ENCODE measurements around the gene RBM5.

Gene RBM5

DNA sequence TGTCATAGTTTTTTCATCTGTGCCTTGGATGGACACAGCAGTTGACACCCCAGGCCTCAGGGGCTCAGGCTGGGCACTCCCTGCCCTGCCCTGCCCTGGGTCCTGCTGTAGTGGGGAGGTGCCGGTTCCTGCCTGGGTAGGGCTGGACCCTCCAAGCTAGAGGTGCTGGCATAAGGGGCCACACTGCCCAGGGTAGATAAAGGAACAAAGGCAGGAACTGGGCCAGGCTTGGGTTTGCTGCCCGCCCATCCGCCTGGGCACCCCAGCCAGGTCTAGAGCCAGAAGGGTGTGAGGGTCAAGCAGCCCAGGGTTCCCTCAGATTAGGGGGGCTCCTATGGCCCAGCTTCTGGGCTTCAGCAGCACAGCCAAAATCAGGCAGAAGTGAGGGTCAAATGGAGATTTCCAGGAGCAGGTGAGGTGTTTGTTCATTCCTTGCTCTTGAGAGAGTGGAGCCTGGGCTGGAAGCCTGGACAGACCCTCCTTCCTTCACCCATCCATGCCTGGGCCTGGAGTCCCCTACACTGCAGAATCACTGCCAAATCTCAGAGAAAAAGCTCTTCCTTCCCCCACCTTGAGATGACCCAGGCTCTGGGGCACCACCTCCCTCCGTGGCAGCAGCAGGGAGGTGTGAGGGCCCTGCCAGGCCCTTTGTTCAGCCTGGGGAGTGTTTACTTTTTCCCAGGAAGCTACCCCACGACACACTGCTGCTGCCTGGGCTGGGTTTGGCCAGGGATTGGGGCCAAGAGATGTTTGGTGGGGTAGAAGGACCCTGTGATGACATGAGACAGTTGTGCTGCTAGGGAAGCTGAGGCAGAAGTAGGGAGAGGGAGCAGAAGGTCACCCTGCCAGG, 73.5 kb downstream of the RBM5 start:
- DNase-seq (ENCODE audit: low spot score), result no peak

DNA sequence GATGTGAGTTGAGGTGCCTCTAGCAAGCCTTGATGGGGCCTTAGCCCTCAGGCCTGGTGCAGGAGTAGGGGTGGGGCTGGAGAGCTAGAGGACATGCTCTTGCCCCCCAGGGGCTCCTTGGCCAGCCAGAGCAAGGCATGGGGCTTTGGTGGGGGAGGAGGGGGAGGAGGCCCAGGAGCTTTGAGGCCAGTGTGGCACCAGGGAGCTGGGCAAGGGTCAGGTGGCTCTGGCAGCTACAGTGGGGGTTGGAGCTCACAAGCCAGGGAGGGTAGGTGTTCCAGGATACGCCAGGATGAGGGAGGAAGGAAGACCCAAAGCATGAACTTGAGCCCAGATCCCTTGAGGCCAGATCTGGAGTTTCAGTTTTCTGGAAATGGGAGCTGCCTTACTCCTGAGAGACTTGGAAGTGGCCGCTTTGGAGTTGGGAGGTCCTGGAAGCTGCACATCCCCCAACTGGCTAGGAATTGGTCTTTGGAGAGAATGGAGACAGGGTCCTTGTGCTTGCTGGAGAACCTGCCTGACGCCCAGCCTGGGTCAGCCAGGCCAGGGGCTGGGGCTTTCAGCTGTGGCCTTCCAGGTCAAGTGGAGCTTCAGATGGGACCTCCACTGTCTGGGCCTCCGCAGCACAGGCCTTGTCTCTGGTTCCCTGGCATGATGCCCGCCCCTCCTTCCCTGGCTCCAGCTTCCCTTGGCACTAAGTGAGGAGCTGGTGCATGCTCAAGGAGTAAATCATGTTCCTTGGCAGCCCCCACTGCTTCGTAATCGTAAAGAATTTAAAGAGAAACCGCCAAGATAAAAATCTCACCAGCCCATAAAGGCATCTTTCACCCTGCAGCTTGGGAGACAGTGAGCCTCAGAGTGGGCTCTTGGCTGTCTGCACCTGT, 75.1 kb downstream of the RBM5 start:
- DNase-seq (ENCODE audit: low spot score), result no peak

DNA sequence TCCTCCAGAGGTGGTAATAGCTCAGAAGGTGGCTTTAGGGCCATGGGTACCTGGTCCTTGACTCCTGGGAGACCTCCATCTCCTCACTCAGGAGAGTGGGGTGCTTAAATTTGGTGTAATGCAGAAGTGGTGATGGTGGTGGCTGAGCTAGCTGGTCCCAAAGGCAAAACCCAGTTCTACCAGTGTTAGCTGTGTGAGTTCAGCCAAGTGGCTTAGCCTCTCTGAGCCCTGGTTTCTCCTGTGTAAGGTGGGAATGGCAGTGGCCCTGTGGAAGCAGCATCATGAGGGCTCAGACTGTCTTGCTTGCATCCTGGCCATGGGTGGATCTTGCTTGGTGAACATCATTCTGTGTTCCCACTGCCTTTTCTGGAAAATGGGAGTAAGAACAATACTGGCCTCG, 75.8 kb downstream of the RBM5 start:
- no peak for DNase-seq (ENCODE audit: low spot score)

DNA sequence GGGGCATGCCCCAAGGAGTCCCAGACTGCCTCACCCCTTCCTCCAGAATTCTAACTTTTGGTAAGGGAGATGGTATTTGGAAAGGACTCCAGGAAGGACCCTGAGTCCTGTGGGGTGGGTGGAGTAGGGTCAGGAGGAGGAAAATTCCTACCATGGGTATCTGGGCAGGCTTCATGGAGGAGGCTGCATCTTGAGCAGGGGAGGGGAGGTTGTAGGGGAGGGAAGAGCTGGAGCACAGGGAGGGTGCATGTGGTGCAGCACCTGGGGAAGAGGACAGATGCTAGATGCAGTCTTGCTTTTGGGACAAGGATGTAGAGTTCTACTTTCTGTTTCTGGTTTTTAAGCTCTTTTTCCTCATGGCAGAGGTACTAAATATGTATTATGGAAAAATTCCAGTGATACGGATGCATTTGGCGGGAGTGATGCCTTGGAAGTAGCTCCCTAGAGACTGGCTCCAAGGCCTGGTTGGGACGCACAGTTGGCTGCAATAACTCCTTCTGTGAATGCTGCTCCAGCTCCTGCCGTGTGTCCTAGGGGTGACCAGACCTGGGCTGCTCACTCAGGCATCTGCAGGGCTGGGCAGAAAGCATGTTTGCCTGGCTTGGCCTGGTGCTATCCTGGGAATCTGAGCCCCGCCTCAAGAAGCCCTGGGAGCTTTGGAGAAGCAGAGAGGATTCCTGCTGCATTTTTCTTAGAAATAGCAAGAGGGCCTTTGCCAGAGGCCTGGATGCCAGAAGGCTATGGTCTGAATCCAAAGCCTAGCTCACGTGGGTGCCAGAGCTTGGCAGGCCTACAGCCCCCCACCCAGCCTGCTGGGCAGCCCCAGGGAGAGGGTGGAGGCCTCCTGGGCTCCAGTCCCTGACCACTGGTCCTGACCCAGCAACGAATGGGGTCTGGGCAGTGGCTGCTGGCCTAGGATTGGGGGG, 76.5 kb downstream of the RBM5 start:
- no peak for DNase-seq (ENCODE audit: low spot score)

DNA sequence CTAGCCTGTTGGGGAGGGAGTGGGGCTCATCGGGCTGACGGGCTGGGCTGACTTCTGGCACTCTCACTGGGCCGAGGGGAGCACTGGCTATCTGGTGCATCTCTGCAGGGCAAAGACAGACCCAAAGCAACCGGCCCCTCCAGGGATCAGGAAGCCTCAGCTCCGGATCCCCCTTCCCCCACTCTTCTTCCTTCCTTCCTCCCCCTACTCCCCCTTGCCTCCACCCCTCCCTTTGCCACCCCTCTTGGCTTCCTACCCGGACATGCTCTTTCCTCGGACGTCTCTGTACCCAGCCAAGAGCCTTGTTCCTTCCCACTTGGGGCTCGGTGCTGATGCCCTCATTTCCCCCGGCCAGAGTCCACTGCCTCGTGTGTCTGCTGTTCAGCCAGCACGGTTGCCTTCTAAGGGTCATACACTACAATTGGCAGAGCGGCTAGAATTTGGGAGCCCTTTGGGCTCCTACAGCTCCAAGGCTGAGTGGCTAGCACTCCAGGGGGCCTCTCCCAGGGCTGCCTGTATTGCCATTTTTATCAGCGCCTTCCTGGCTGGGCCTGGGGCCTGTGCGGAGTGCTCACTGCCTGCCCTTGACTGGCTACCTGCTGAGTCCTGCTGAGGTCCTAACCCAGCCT, 77.3 kb downstream of the RBM5 start:
- no peak for DNase-seq (ENCODE audit: low spot score)

DNA sequence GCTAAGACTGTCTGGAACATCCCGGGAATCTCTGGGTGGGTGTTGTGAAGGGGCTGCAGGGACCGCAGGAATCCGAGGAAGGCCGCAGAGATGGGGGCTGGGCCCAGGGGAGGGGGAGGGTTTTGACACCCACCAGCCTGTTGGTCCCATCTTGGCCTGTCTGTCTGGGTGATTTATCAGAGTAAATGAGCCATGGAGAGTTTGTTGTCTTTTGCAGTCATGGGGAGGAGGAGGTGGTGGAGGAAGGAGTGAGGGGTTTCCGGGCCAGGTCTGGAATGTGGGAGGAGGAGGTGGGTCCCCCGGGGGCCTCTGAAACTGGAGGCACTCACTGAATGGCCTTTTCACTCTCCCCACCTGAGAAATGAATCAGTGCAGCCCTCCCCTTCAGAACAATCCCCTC, 77.9 kb downstream of the RBM5 start:
- DNase-seq (ENCODE audit: low spot score), result no peak

DNA sequence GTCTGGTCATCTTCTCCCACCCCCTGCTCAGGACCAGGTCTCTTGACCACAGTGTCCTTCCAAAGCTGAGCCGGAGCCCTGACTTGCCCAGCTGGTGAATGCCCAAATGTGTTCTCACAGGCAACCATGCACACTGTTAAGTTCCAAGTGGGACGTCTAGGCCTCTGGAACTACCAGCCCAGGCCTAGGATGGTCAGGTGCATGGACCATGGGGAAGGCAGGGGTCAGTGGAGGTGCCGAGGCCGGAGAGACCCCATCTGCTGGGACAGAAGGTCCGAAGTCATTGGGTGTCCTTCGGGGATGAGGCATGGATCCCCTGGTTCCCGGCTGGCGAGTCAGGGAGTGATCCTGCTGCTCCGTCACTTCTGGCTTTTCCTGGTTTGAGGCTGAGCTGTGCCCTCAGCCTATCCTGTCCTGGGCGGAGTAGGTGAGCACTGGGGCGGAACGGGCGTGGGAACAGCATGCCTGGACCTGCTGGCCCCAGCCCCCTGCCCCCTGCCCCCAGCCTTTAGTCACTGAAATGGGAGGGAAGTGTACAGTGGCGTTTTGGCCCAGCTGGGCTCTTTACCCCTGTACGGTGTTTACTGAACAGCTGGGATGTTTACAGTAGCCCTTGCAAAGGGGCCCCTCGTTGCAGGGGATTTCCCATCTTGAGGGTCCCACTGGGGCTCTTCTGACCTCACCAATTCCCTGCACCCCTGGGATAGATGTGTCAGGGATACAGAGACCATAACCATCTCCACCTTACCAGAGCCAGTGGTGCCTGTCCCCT, 78.5 kb downstream of the RBM5 start:
- DNase-seq (ENCODE audit: low spot score), result no peak

DNA sequence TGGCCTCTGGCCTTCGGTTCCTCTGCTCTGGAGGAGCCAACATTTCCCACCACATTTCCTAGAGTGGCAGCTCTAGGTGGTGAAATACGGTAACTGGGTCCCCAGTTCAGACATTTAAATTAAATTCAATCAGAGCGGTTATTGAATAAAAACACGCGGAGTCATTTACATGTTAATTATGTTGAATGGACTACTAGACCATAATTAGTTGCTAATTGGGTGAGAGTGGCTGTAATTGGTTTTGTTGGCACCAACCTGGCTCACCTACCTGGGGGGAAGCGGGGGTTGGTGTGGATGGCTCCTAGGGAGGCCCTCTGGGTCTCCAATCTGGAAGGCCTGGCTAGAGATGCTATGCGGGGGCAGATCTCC, 79.1 kb downstream of the RBM5 start:
- DNase-seq (ENCODE audit: low spot score), result no peak

DNA sequence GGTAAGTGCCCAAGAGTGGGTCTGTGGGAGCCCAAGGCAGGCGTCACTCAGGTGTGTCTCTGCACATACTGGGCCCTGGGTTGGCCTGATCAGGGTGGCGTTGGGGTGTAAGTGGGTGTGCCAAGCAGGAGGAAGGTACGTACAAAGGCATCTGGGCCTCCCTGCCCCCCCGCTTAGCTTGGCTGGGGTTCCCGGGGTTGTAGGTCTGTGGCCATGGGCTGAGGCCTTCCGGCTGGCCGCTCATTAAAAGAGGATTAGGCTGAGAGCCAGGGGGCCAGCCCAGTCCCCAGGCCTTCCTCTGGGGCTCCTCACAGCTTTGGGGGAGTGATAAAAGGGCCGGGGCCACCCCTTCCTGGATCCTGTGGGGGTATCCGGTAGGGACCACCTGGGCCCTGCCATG, 79.7 kb downstream of the RBM5 start:
- DNase-seq (ENCODE audit: low spot score), result no peak

All from HuH-7 (cell line).